ENCODE data around the gene FKBP10. TPM values are rescaled to one million over a fixed set of nuclear protein-coding genes. Genes with fewer than 3 reads are reported as not detected.

Gene FKBP10
- total and polyA plus RNA-seq, 10 of the 15 experiments (the other 5 are each of a cell fraction or from before 2014, with no cell fraction given): 0.02 to 4.7 (median 1.8) TPM

DNA sequence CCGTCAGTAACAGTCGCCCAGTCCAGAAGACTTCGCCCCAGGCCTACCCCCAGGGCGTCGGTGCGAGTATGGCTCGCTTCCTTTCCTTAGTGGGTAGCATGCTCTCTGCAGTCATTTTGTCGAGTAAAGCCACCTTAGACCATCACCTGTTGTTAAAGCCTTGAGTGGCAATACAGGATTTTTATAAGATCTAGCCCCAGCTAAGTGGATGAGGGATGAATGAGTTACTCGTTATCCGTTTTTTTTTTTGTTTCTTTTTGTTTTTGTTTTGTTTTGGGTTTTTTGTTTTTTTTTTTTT lies 52.7 kb downstream of the FKBP10 start:
- Histone ChIP-seq H3K27ac (ENCODE audit: control insufficient read depth, insufficient read depth) (no peak overlapping the region), H3K36me3 (ENCODE audit: control insufficient read depth in 2 of 2, insufficient read depth in 2 of 2, low read length in 1 of 2) (peaks cover 8 to 23% of the 10 kb centered on the region in 2 experiments), H3K27me3 (replicated peaks in 1 of 2; ENCODE audit: control insufficient read depth in 2 of 2, insufficient read depth in 2 of 2, low read length in 1 of 2) (no peaks in the 10 kb centered on the region), H3K4me2 (ENCODE audit: control insufficient read depth, insufficient read depth) (peak overlapping the region; percentile 81), H3K4me1 (ENCODE audit: control insufficient read depth, insufficient read depth, low read length) (peaks cover 7% of the 10 kb centered on the region; the same call in 1 of the 2 replicates), H3K9me3 (replicated peaks; ENCODE audit: control insufficient read depth, insufficient read depth, low read length) (no peaks in the 10 kb centered on the region), H3K9ac (ENCODE audit: control insufficient read depth, insufficient read depth, low read length) (peak overlapping the region; percentile 8; the same call in 1 of the 2 replicates), H3K79me2 (ENCODE audit: control insufficient read depth, insufficient read depth, low read length) (peaks cover 36% of the 10 kb centered on the region), H4K20me1 (ENCODE audit: control insufficient read depth, insufficient read depth) (no peaks in the 10 kb centered on the region; the same call in 1 of the 2 replicates), H2AFZ (ENCODE audit: control insufficient read depth, low read depth, low read length) (peak overlapping the region; percentile 92), H3K4me3 (peak overlapping the region; percentile 37; the same call in 1 of the 2 replicates)
- RAD21 ChIA-PET (ENCODE audit: unreplicated experiment): interaction anchor here (0.6 to 2.7 kb wide), 6 partner anchors 14 to 329 kb away, joined by 3 to 15 read pairs (median 4); partner anchors contain the start of genes EIF1, GHDC and ODAD4
- ATAC-seq (no peak), DNase-seq (ENCODE audit: low read depth, low spot score) (peak; percentile 33), FAIRE-seq (no peak)
- under 1% methylated on average over 10 of the region's 10 CpGs for WGBS (ENCODE audit: insufficient coverage, insufficient replicate concordance, low lambda C conversion rate, missing lambda C conversion rate)
- BruUV-seq (replicated peaks): no TSS peak
- CTCF ChIA-PET: interaction anchor here (0.7 to 3.9 kb wide), 3 partner anchors 16 to 161 kb away, joined by 3 to 18 read pairs (median 4); no protein-coding TSS in a partner anchor
- POLR2A ChIA-PET: interaction anchor here (0.6 to 3.4 kb wide), 5 partner anchors 14 to 186 kb away, joined by 3 to 15 read pairs (median 3); partner anchors contain the start of gene EIF1
- intact Hi-C loops (cut with micrococcal nuclease; ENCODE audit: unreplicated experiment) (no loop called here), in situ Hi-C loops (cut with MboI) (no loop called here)
- SMC1A ChIA-PET (ENCODE audit: uncharacterized antibody, unreplicated experiment): interaction anchor here (3.9 kb wide), 1 partner anchor 16 kb away, joined by 33 read pairs; no protein-coding TSS in a partner anchor
- TF ChIP-seq, protein P1, sequence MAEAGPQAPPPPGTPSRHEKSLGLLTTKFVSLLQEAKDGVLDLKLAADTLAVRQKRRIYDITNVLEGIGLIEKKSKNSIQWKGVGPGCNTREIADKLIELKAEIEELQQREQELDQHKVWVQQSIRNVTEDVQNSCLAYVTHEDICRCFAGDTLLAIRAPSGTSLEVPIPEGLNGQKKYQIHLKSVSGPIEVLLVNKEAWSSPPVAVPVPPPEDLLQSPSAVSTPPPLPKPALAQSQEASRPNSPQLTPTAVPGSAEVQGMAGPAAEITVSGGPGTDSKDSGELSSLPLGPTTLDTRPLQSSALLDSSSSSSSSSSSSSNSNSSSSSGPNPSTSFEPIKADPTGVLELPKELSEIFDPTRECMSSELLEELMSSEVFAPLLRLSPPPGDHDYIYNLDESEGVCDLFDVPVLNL (IDR thresholded peaks at IDR 0.05; ENCODE audit: low read depth, low read length): no peak
- TF ChIP-seq HDGF (IDR thresholded peaks at IDR 0.05) (no peak), POLR2AphosphoS2 (IDR thresholded peaks at IDR 0.05; ENCODE audit: low read depth, low read length) (no peak), POLR2AphosphoS5 (IDR thresholded peaks at IDR 0.05; ENCODE audit: low read length) (peak; percentile 12; the same call in 1 of the 2 replicates), NR2C1 (IDR thresholded peaks at IDR 0.05) (no peak), STAT1 (conservative IDR thresholded peaks at IDR 0.05) (no peak), EP300 (IDR thresholded peaks at IDR 0.05; ENCODE audit: borderline replicate concordance in 1 of 2, control insufficient read depth in 1 of 2, low read depth in 2 of 2, low read length in 2 of 2) (no peak), SIN3A (IDR thresholded peaks at IDR 0.05; ENCODE audit: low read depth, low read length) (no peak), KLF5 (IDR thresholded peaks at IDR 0.05; ENCODE audit: partially characterized antibody) (no peak), NBN (IDR thresholded peaks at IDR 0.05) (0 out of 2 replicates have a peak, but pooled peaks have one; percentile 1), ZNF24 (IDR thresholded peaks at IDR 0.05) (no peak), MXI1 (IDR thresholded peaks at IDR 0.05; ENCODE audit: low read depth, low read length) (no peak), BRCA1 (IDR thresholded peaks at IDR 0.05; ENCODE audit: low read depth, low read length) (no peak), TCF12 (IDR thresholded peaks at IDR 0.05; ENCODE audit: low read depth, low read length) (0 out of 2 replicates have a peak, but pooled peaks have one; percentile 1), RUNX3 (IDR thresholded peaks at IDR 0.05; ENCODE audit: low read length) (0 out of 2 replicates have a peak, but pooled peaks have one; percentile 1), RFX5 (IDR thresholded peaks at IDR 0.05; ENCODE audit: low read depth, low read length) (0 out of 2 replicates have a peak, but pooled peaks have one; percentile 2), CHD4 (IDR thresholded peaks at IDR 0.05) (no peak)
- TF ChIP-seq, protein P2, sequence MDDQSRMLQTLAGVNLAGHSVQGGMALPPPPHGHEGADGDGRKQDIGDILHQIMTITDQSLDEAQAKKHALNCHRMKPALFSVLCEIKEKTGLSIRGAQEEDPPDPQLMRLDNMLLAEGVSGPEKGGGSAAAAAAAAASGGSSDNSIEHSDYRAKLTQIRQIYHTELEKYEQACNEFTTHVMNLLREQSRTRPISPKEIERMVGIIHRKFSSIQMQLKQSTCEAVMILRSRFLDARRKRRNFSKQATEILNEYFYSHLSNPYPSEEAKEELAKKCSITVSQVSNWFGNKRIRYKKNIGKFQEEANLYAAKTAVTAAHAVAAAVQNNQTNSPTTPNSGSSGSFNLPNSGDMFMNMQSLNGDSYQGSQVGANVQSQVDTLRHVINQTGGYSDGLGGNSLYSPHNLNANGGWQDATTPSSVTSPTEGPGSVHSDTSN (IDR thresholded peaks at IDR 0.05; ENCODE audit: insufficient replicate concordance, low read depth, low read length): no peak

All from GM12878 (cell line).